ENCODE data around the gene DSG1.

Gene DSG1

GRCh38 chr18:31270578-31270977, 47.4 kb upstream of the DSG1 start:
- no peaks in the 10 kb centered on the region for H3K79me2 ChIP-seq (ENCODE audit: control insufficient read depth, low read length)
- no peak overlapping the region for H3K27ac ChIP-seq (ENCODE audit: low read depth, low read length)
- no peak overlapping the region for H3K4me3 ChIP-seq (ENCODE audit: low read length)
- H3K36me3 ChIP-seq (ENCODE audit: control insufficient read depth, low read length): no peaks in the 10 kb centered on the region
- H3F3A ChIP-seq (ENCODE audit: control insufficient read depth, insufficient read depth): no peaks in the 10 kb centered on the region
- no peaks in the 10 kb centered on the region for H3K27me3 ChIP-seq (ENCODE audit: control insufficient read depth, low read length)
- H3K9me3 ChIP-seq (ENCODE audit: control insufficient read depth, insufficient read depth, low read length): no peaks in the 10 kb centered on the region
- no peaks in the 10 kb centered on the region for H4K20me1 ChIP-seq (ENCODE audit: control insufficient read depth, insufficient read depth, low read depth, low read length)
- no peak overlapping the region for H3K4me2 ChIP-seq (ENCODE audit: low read length)
- no peaks in the 10 kb centered on the region for H3K9me2 ChIP-seq (replicated peaks; ENCODE audit: control insufficient read depth, low read length)
- H3K4me1 ChIP-seq (ENCODE audit: control insufficient read depth, low read length): no peaks in the 10 kb centered on the region
- TF ChIP-seq EZH2phosphoT487 (IDR thresholded peaks at IDR 0.05; ENCODE audit: borderline replicate concordance, low read length) (no peak), CTCF (IDR thresholded peaks at IDR 0.05; ENCODE audit: low read depth, low read length, poor library complexity, severe bottlenecking) (no peak)

GRCh38 chr18:31273812-31274527, 44.0 kb upstream of the DSG1 start:
- Histone ChIP-seq H3K36me3 (ENCODE audit: control insufficient read depth, low read length) (no peaks in the 10 kb centered on the region), H3K4me1 (ENCODE audit: control insufficient read depth, low read length) (no peaks in the 10 kb centered on the region), H3K27ac (ENCODE audit: low read depth, low read length) (no peak overlapping the region), H3F3A (ENCODE audit: control insufficient read depth, insufficient read depth) (no peaks in the 10 kb centered on the region), H3K4me2 (ENCODE audit: low read length) (no peak overlapping the region), H3K9me2 (replicated peaks; ENCODE audit: control insufficient read depth, low read length) (no peaks in the 10 kb centered on the region), H4K20me1 (ENCODE audit: control insufficient read depth, insufficient read depth, low read depth, low read length) (no peaks in the 10 kb centered on the region), H3K9me3 (ENCODE audit: control insufficient read depth, insufficient read depth, low read length) (no peaks in the 10 kb centered on the region), H3K27me3 (ENCODE audit: control insufficient read depth, low read length) (no peaks in the 10 kb centered on the region), H3K4me3 (ENCODE audit: low read length) (no peak overlapping the region), H3K79me2 (ENCODE audit: control insufficient read depth, low read length) (no peaks in the 10 kb centered on the region)
- no peak for TF ChIP-seq EZH2phosphoT487 (IDR thresholded peaks at IDR 0.05; ENCODE audit: borderline replicate concordance, low read length)
- no peak for TF ChIP-seq CTCF (IDR thresholded peaks at IDR 0.05; ENCODE audit: low read depth, low read length, poor library complexity, severe bottlenecking)

- TF ChIP-seq EZH2phosphoT487 (IDR thresholded peaks at IDR 0.05; ENCODE audit: borderline replicate concordance, low read length): no peak
- TF ChIP-seq CTCF (IDR thresholded peaks at IDR 0.05; ENCODE audit: low read depth, low read length, poor library complexity, severe bottlenecking): no peak
- Histone ChIP-seq H3F3A (ENCODE audit: control insufficient read depth, insufficient read depth) (no peaks in the 10 kb centered on the region), H3K4me1 (ENCODE audit: control insufficient read depth, low read length) (no peaks in the 10 kb centered on the region), H3K27ac (ENCODE audit: low read depth, low read length) (no peak overlapping the region), H3K9me3 (ENCODE audit: control insufficient read depth, insufficient read depth, low read length) (no peaks in the 10 kb centered on the region), H3K27me3 (ENCODE audit: control insufficient read depth, low read length) (no peaks in the 10 kb centered on the region), H3K4me3 (ENCODE audit: low read length) (no peak overlapping the region), H3K79me2 (ENCODE audit: control insufficient read depth, low read length) (no peaks in the 10 kb centered on the region), H4K20me1 (ENCODE audit: control insufficient read depth, insufficient read depth, low read depth, low read length) (no peaks in the 10 kb centered on the region), H3K4me2 (ENCODE audit: low read length) (no peak overlapping the region), H3K36me3 (ENCODE audit: control insufficient read depth, low read length) (no peaks in the 10 kb centered on the region), H3K9me2 (replicated peaks; ENCODE audit: control insufficient read depth, low read length) (no peaks in the 10 kb centered on the region)
Measured at GRCh38 chr18:31274931-31275330, 43.0 kb upstream of the DSG1 start.
